ENCODE results near the gene KCNQ1.

DNA sequence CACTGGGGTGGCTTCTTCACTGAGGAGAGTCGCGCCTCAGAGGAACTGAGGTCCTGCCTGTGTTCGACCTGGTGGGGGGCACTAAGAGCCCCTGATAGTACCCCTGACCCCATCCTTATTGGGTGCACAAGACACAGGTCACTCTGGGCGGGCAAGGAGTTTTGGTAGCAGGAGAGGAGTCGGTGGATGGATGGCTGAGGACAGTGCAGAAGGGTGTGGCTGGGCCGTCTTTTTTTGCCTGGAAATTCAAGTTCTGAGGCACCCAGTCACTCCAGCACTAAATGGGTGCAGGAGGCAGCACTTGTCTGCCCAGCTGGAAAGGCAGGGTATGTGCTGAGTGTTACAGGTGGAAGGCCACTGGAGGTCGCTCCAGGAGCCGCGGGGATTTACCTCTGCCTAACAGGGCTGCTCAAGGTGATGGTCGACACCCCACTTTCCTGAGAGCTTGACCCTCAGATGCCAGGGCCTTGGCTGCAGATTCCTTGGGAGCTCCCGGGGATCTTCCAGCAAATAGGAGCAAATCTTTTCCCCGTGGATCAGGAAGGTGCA is 43.3 kb upstream of the KCNQ1 start:
- TF ChIP-seq, protein P1, sequence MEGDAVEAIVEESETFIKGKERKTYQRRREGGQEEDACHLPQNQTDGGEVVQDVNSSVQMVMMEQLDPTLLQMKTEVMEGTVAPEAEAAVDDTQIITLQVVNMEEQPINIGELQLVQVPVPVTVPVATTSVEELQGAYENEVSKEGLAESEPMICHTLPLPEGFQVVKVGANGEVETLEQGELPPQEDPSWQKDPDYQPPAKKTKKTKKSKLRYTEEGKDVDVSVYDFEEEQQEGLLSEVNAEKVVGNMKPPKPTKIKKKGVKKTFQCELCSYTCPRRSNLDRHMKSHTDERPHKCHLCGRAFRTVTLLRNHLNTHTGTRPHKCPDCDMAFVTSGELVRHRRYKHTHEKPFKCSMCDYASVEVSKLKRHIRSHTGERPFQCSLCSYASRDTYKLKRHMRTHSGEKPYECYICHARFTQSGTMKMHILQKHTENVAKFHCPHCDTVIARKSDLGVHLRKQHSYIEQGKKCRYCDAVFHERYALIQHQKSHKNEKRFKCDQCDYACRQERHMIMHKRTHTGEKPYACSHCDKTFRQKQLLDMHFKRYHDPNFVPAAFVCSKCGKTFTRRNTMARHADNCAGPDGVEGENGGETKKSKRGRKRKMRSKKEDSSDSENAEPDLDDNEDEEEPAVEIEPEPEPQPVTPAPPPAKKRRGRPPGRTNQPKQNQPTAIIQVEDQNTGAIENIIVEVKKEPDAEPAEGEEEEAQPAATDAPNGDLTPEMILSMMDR (IDR thresholded peaks at IDR 0.05), result no peak
- TF ChIP-seq POLR2A (IDR thresholded peaks at IDR 0.05) (no peak), POLR2AphosphoS5 (IDR thresholded peaks at IDR 0.05) (no peak)

Data from upper lobe of left lung (tissue), 4 donors.